ENCODE measurements around the gene BGLAP. TPM values are rescaled to one million over a fixed set of nuclear protein-coding genes. Genes with fewer than 3 reads are reported as not detected.

BGLAP gene
- total RNA-seq, 1 donor from 2014 or later = not detected

- Mint-ChIP-seq H3K36me3 (ENCODE audit: unreplicated experiment) (no peaks in the 10 kb centered on the region), H3K9me3 (ENCODE audit: unreplicated experiment) (peaks cover 10% of the 10 kb centered on the region), H3K4me3 (ENCODE audit: unreplicated experiment) (no peak within 1 kb of the TSS), H3K4me1 (ENCODE audit: low read depth, unreplicated experiment) (peaks cover 24% of the 10 kb centered on the region), H3K27me3 (ENCODE audit: unreplicated experiment) (peaks cover 20% of the 10 kb centered on the region), H3K27ac (ENCODE audit: unreplicated experiment) (no peak within 1 kb of the TSS)
- DNase-seq = peak; percentile 30
- TF ChIP-seq CTCF (IDR thresholded peaks at IDR 0.05; ENCODE audit: partially characterized antibody, unreplicated experiment) = no peak
These were observed 5.7 kb downstream of the BGLAP start, which contains the start of gene PAQR6 for GRCh38 chr1:156247460-156248322. Gene PAQR6, minus strand, starts transcription at chr1:156248056. Its CDS starts 1,325 bp downstream, at chr1:156246731.

GRCh38 chr1:156248323-156248683, 6.3 kb downstream of the BGLAP start:
- no peak for TF ChIP-seq CTCF (IDR thresholded peaks at IDR 0.05; ENCODE audit: partially characterized antibody, unreplicated experiment)
- Mint-ChIP-seq H3K4me1 (ENCODE audit: low read depth, unreplicated experiment) (peaks cover 30% of the 10 kb centered on the region), H3K4me3 (ENCODE audit: unreplicated experiment) (no peak overlapping the region), H3K27ac (ENCODE audit: unreplicated experiment) (no peak overlapping the region), H3K27me3 (ENCODE audit: unreplicated experiment) (peaks cover 16% of the 10 kb centered on the region), H3K36me3 (ENCODE audit: unreplicated experiment) (no peaks in the 10 kb centered on the region), H3K9me3 (ENCODE audit: unreplicated experiment) (peaks cover 10% of the 10 kb centered on the region)
- DNase-seq = no peak

GRCh38 chr1:156249593-156249992, 7.6 kb downstream of the BGLAP start:
- Mint-ChIP-seq H3K27ac (ENCODE audit: unreplicated experiment) (peak overlapping the region; percentile 33), H3K9me3 (ENCODE audit: unreplicated experiment) (peaks cover 14% of the 10 kb centered on the region), H3K4me1 (ENCODE audit: low read depth, unreplicated experiment) (peaks cover 39% of the 10 kb centered on the region), H3K27me3 (ENCODE audit: unreplicated experiment) (peaks cover 15% of the 10 kb centered on the region), H3K36me3 (ENCODE audit: unreplicated experiment) (no peaks in the 10 kb centered on the region), H3K4me3 (ENCODE audit: unreplicated experiment) (no peak overlapping the region)
- DNase-seq = no peak
- TF ChIP-seq CTCF (IDR thresholded peaks at IDR 0.05; ENCODE audit: partially characterized antibody, unreplicated experiment) = no peak

GRCh38 chr1:156251527-156251926, 9.5 kb downstream of the BGLAP start:
- Mint-ChIP-seq H3K9me3 (ENCODE audit: unreplicated experiment) (peaks cover 14% of the 10 kb centered on the region), H3K27ac (ENCODE audit: unreplicated experiment) (peak overlapping the region; percentile 91), H3K4me1 (ENCODE audit: low read depth, unreplicated experiment) (peaks cover 39% of the 10 kb centered on the region), H3K27me3 (ENCODE audit: unreplicated experiment) (peaks cover 9% of the 10 kb centered on the region), H3K36me3 (ENCODE audit: unreplicated experiment) (no peaks in the 10 kb centered on the region), H3K4me3 (ENCODE audit: unreplicated experiment) (peak overlapping the region; percentile 34)
- TF ChIP-seq CTCF (IDR thresholded peaks at IDR 0.05; ENCODE audit: partially characterized antibody, unreplicated experiment) = no peak
- peak; percentile 78 for DNase-seq

GRCh38 chr1:156253634-156254033, 11.7 kb downstream of the BGLAP start:
- Mint-ChIP-seq H3K4me3 (ENCODE audit: unreplicated experiment) (no peak overlapping the region), H3K9me3 (ENCODE audit: unreplicated experiment) (peaks cover 14% of the 10 kb centered on the region), H3K4me1 (ENCODE audit: low read depth, unreplicated experiment) (peaks cover 36% of the 10 kb centered on the region), H3K36me3 (ENCODE audit: unreplicated experiment) (no peaks in the 10 kb centered on the region), H3K27ac (ENCODE audit: unreplicated experiment) (peak overlapping the region; percentile 23), H3K27me3 (ENCODE audit: unreplicated experiment) (peaks cover 9% of the 10 kb centered on the region)
- DNase-seq = no peak
- no peak for TF ChIP-seq CTCF (IDR thresholded peaks at IDR 0.05; ENCODE audit: partially characterized antibody, unreplicated experiment)

Measured in glutamatergic neuron (in vitro differentiated cells).